ENCODE results near the gene HNRNPUL1. TPM values are rescaled to one million over a fixed set of nuclear protein-coding genes. Genes with fewer than 3 reads are reported as not detected.

The HNRNPUL1 gene
- total and polyA plus RNA-seq, 9 of the 15 experiments (the other 6 are each of a cell fraction or from before 2014, with no cell fraction given): 7.3 to 211 (median 85.0) TPM

DNA sequence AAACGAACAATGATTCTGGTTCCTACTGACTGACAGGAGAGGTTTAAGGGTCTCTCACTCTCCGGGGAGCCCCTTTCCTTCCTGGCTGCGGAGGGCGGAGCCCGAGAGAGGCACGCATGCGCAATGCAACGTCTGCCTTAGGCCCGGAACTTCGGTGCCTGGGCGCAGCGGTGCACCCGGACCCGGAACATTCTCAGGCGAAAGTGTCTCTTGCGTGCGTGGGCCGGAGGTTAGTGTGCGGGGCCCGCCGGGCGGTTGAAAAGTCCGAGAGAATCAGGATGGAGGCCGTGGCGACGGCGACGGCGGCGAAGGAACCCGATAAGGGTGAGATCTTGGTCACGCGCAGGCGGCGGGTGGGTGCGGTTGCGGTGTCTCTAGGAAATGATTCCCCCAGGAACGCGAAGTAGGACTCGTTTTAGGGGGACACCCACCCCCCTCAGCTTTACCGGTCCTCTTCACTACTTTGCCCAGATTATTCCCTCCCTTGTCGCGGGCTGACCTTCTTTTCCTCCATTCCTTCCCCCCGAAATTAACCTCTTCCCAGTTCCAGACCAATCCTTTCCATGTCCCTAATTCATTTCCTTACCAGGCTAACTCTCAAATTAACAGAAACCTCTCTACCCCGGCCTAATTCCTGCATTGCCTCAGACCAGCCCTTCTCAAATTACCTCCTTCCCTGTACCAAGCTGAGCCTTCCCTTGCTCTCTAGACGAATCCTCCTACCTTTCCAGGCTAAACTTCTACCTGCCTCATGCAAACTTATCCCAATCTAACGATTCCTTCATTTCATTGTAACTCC, 46.1 kb downstream of the HNRNPUL1 start, which contains the start of gene CCDC97 (continued):
- TF ChIP-seq, protein P1, sequence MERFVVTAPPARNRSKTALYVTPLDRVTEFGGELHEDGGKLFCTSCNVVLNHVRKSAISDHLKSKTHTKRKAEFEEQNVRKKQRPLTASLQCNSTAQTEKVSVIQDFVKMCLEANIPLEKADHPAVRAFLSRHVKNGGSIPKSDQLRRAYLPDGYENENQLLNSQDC (CRISPR knock-in tag; IDR thresholded peaks at IDR 0.05): no peak; the same call in none of the 2 replicates
- TF ChIP-seq MIER1 (IDR thresholded peaks at IDR 0.05; ENCODE audit: low read depth) (no peak; the same call in 1 of the 2 replicates), EHMT2 (IDR thresholded peaks at IDR 0.05) (no peak), RFX5 (IDR thresholded peaks at IDR 0.05; ENCODE audit: low read depth, low read length) (no peak), ETV5 (CRISPR knock-in tag; IDR thresholded peaks at IDR 0.05; ENCODE audit: low read depth) (no peak; the same call in 1 of the 2 replicates), SMAD4 (CRISPR knock-in tag; conservative IDR thresholded peaks at IDR 0.05) (peak; percentile 93), SIN3A (IDR thresholded peaks at IDR 0.05; ENCODE audit: borderline replicate concordance in 2 of 2, control insufficient read depth in 1 of 2, low read depth in 2 of 2, low read length in 2 of 2) (peak; percentile 66 to 95; a peak in 2 of 4 replicates), MEIS2 (IDR thresholded peaks at IDR 0.05; ENCODE audit: partially characterized antibody) (peak; percentile 82), PRPF4 (IDR thresholded peaks at IDR 0.05; ENCODE audit: insufficient read depth, low read depth, low read length, poor library complexity, severe bottlenecking) (no peak), HNRNPUL1 (IDR thresholded peaks at IDR 0.05; ENCODE audit: low read length) (no peak), KLF6 (CRISPR knock-in tag; IDR thresholded peaks at IDR 0.05; ENCODE audit: borderline replicate concordance) (peak; percentile 96), CC2D1A (IDR thresholded peaks at IDR 0.05) (no peak), NCOA4 (IDR thresholded peaks at IDR 0.05; ENCODE audit: partially characterized antibody) (peak; percentile 76)
- TF ChIP-seq, protein P2, sequence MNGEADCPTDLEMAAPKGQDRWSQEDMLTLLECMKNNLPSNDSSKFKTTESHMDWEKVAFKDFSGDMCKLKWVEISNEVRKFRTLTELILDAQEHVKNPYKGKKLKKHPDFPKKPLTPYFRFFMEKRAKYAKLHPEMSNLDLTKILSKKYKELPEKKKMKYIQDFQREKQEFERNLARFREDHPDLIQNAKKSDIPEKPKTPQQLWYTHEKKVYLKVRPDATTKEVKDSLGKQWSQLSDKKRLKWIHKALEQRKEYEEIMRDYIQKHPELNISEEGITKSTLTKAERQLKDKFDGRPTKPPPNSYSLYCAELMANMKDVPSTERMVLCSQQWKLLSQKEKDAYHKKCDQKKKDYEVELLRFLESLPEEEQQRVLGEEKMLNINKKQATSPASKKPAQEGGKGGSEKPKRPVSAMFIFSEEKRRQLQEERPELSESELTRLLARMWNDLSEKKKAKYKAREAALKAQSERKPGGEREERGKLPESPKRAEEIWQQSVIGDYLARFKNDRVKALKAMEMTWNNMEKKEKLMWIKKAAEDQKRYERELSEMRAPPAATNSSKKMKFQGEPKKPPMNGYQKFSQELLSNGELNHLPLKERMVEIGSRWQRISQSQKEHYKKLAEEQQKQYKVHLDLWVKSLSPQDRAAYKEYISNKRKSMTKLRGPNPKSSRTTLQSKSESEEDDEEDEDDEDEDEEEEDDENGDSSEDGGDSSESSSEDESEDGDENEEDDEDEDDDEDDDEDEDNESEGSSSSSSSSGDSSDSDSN (IDR thresholded peaks at IDR 0.05; ENCODE audit: borderline replicate concordance in 1 of 2, low read depth in 2 of 2, low read length in 2 of 2): no peak; a peak in 1 of 4 replicates
- TF ChIP-seq, protein P3, sequence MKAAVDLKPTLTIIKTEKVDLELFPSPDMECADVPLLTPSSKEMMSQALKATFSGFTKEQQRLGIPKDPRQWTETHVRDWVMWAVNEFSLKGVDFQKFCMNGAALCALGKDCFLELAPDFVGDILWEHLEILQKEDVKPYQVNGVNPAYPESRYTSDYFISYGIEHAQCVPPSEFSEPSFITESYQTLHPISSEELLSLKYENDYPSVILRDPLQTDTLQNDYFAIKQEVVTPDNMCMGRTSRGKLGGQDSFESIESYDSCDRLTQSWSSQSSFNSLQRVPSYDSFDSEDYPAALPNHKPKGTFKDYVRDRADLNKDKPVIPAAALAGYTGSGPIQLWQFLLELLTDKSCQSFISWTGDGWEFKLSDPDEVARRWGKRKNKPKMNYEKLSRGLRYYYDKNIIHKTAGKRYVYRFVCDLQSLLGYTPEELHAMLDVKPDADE (conservative IDR thresholded peaks at IDR 0.05; ENCODE audit: control insufficient read depth, low read depth, low read length): peak; percentile 79
- TF ChIP-seq, protein P4, sequence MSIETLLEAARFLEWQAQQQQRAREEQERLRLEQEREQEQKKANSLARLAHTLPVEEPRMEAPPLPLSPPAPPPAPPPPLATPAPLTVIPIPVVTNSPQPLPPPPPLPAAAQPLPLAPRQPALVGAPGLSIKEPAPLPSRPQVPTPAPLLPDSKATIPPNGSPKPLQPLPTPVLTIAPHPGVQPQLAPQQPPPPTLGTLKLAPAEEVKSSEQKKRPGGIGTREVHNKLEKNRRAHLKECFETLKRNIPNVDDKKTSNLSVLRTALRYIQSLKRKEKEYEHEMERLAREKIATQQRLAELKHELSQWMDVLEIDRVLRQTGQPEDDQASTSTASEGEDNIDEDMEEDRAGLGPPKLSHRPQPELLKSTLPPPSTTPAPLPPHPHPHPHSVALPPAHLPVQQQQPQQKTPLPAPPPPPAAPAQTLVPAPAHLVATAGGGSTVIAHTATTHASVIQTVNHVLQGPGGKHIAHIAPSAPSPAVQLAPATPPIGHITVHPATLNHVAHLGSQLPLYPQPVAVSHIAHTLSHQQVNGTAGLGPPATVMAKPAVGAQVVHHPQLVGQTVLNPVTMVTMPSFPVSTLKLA (conservative IDR thresholded peaks at IDR 0.05): peak; percentile 89 to 96
- TF ChIP-seq, protein P5, sequence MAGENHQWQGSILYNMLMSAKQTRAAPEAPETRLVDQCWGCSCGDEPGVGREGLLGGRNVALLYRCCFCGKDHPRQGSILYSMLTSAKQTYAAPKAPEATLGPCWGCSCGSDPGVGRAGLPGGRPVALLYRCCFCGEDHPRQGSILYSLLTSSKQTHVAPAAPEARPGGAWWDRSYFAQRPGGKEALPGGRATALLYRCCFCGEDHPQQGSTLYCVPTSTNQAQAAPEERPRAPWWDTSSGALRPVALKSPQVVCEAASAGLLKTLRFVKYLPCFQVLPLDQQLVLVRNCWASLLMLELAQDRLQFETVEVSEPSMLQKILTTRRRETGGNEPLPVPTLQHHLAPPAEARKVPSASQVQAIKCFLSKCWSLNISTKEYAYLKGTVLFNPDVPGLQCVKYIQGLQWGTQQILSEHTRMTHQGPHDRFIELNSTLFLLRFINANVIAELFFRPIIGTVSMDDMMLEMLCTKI (IDR thresholded peaks at IDR 0.05; ENCODE audit: partially characterized antibody): no peak

All from K562 (cell line).